Measurements from ENCODE around the gene PRPS1. TPM values are rescaled to one million over a fixed set of nuclear protein-coding genes. Genes with fewer than 3 reads are reported as not detected.

PRPS1 gene
- total and polyA plus RNA-seq, 2 experiments from 2014 or later = 91.1 to 149 TPM

GRCh38 chrX:107676559-107677378, 48.5 kb downstream of the PRPS1 start:
- Histone ChIP-seq H3K79me2 (replicated peaks; ENCODE audit: insufficient read depth) (no peaks in the 10 kb centered on the region), H3K4me2 (no peak overlapping the region), H4K20me1 (replicated peaks; ENCODE audit: insufficient read depth) (no peaks in the 10 kb centered on the region), H3K27ac (ENCODE audit: low read depth) (no peak overlapping the region), H3F3A (replicated peaks; ENCODE audit: low read depth) (no peaks in the 10 kb centered on the region), H3K4me3 (no peak overlapping the region), H3K9me2 (ENCODE audit: insufficient read depth) (no peaks in the 10 kb centered on the region), H3K4me1 (ENCODE audit: insufficient read depth) (peaks cover 11% of the 10 kb centered on the region; the same call in 1 of the 2 replicates), H3K36me3 (ENCODE audit: insufficient read depth) (no peaks in the 10 kb centered on the region), H3K27me3 (ENCODE audit: insufficient read depth) (no peaks in the 10 kb centered on the region), H2AFZ (peak overlapping the region; percentile 56; the same call in 1 of the 2 replicates)
- Mint-ChIP-seq H3K4me1 (peaks cover 22% of the 10 kb centered on the region), H3K4me3 (no peak overlapping the region), H3K27me3 (ENCODE audit: insufficient read depth, low read depth, poor library complexity) (peaks cover 8% of the 10 kb centered on the region), H3K9me3 (no peaks in the 10 kb centered on the region), H3K27ac (no peak overlapping the region), H3K36me3 (ENCODE audit: low read depth) (no peaks in the 10 kb centered on the region)
- no peak for TF ChIP-seq CREB1 (CRISPR knock-in tag; IDR thresholded peaks at IDR 0.05; ENCODE audit: low read depth)
- DNase-seq (ENCODE audit: low spot score) (no peak), ATAC-seq (peak; percentile 35)

- Mint-ChIP-seq H3K27me3 (ENCODE audit: insufficient read depth, low read depth, poor library complexity) (peaks cover 8% of the 10 kb centered on the region), H3K4me3 (no peak overlapping the region), H3K36me3 (ENCODE audit: low read depth) (no peaks in the 10 kb centered on the region), H3K27ac (no peak overlapping the region), H3K4me1 (peaks cover 22% of the 10 kb centered on the region), H3K9me3 (no peaks in the 10 kb centered on the region)
- H3K4me1 ChIP-seq (ENCODE audit: insufficient read depth) = peaks cover 11% of the 10 kb centered on the region; the same call in 1 of the 2 replicates
- no peaks in the 10 kb centered on the region for H3K79me2 ChIP-seq (replicated peaks; ENCODE audit: insufficient read depth)
- ATAC-seq (peak; percentile 13; the same call in 1 of the 3 replicates), DNase-seq (ENCODE audit: low spot score) (peak; percentile 28)
- no peak overlapping the region for H2AFZ ChIP-seq
- H3K4me3 ChIP-seq = no peak overlapping the region
- TF ChIP-seq POLR2AphosphoS5 (IDR thresholded peaks at IDR 0.05; ENCODE audit: low read depth) = no peak
- no peak for TF ChIP-seq JUNB (IDR thresholded peaks at IDR 0.05; ENCODE audit: unreplicated experiment)
- TF ChIP-seq EZH2phosphoT487 (IDR thresholded peaks at IDR 0.05; ENCODE audit: unreplicated experiment) = no peak
- 0 out of 4 replicates have a peak, but pooled peaks have one; percentile 3 to 12 for TF ChIP-seq CTCF (conservative IDR thresholded peaks at IDR 0.05; ENCODE audit: low read depth in 2 of 2)
- TF ChIP-seq CREB1 (CRISPR knock-in tag; IDR thresholded peaks at IDR 0.05; ENCODE audit: low read depth) = no peak
- H3K4me2 ChIP-seq = no peak overlapping the region
- H3K9me2 ChIP-seq (ENCODE audit: insufficient read depth) = no peaks in the 10 kb centered on the region
- no peak overlapping the region for H3K27ac ChIP-seq (ENCODE audit: low read depth)
- no peaks in the 10 kb centered on the region for H4K20me1 ChIP-seq (replicated peaks; ENCODE audit: insufficient read depth)
- H3K27me3 ChIP-seq (ENCODE audit: insufficient read depth) = no peaks in the 10 kb centered on the region
- no peaks in the 10 kb centered on the region for H3K36me3 ChIP-seq (ENCODE audit: insufficient read depth)
- H3F3A ChIP-seq (replicated peaks; ENCODE audit: low read depth) = no peaks in the 10 kb centered on the region
Measured at GRCh38 chrX:107677501-107677901, 49.2 kb downstream of the PRPS1 start.

- Histone ChIP-seq H3K4me1 (ENCODE audit: insufficient read depth) (peaks cover 11% of the 10 kb centered on the region; the same call in 1 of the 2 replicates), H3K27ac (ENCODE audit: low read depth) (no peak overlapping the region), H4K20me1 (replicated peaks; ENCODE audit: insufficient read depth) (no peaks in the 10 kb centered on the region), H3K9me2 (ENCODE audit: insufficient read depth) (no peaks in the 10 kb centered on the region), H3K79me2 (replicated peaks; ENCODE audit: insufficient read depth) (no peaks in the 10 kb centered on the region), H2AFZ (no peak overlapping the region), H3K4me2 (no peak overlapping the region), H3K36me3 (ENCODE audit: insufficient read depth) (no peaks in the 10 kb centered on the region), H3F3A (replicated peaks; ENCODE audit: low read depth) (no peaks in the 10 kb centered on the region), H3K4me3 (no peak overlapping the region), H3K27me3 (ENCODE audit: insufficient read depth) (no peaks in the 10 kb centered on the region)
- no peak for ATAC-seq
- H3K4me1 Mint-ChIP-seq = peaks cover 22% of the 10 kb centered on the region
- no peak overlapping the region for H3K4me3 Mint-ChIP-seq
- H3K27me3 Mint-ChIP-seq (ENCODE audit: insufficient read depth, low read depth, poor library complexity) = peaks cover 8% of the 10 kb centered on the region
- no peak for DNase-seq (ENCODE audit: low spot score)
- no peaks in the 10 kb centered on the region for H3K9me3 Mint-ChIP-seq
- no peaks in the 10 kb centered on the region for H3K36me3 Mint-ChIP-seq (ENCODE audit: low read depth)
- no peak overlapping the region for H3K27ac Mint-ChIP-seq
- TF ChIP-seq EZH2 (IDR thresholded peaks at IDR 0.05; ENCODE audit: low read depth, unreplicated experiment) (no peak), REST (IDR thresholded peaks at IDR 0.05; ENCODE audit: unreplicated experiment) (no peak), STAT1 (IDR thresholded peaks at IDR 0.05; ENCODE audit: unreplicated experiment) (no peak)
Measured at GRCh38 chrX:107677909-107678308, 49.6 kb downstream of the PRPS1 start.
